ENCODE results near the gene UNC80.

The UNC80 gene

GRCh38 chr2:209821806-209822205 is 50.2 kb downstream of the UNC80 start:
- peaks cover 7% of the 10 kb centered on the region for H3K9me3 ChIP-seq (ENCODE audit: low read length)
- H3K4me1 ChIP-seq (ENCODE audit: insufficient read depth, low read length) = peaks cover 4% of the 10 kb centered on the region
- peaks cover 15% of the 10 kb centered on the region for H3K36me3 ChIP-seq (ENCODE audit: insufficient read depth, low read length)
- no peaks in the 10 kb centered on the region for H3K27me3 ChIP-seq (ENCODE audit: insufficient read depth, low read length)
- no peak overlapping the region for H3K4me3 ChIP-seq (ENCODE audit: low read length)
- H2AFZ ChIP-seq (ENCODE audit: low read depth, low read length) = no peak overlapping the region

- H3K36me3 ChIP-seq (ENCODE audit: insufficient read depth, low read length) = peaks cover 12% of the 10 kb centered on the region
- H3K4me3 ChIP-seq (ENCODE audit: low read length) = no peak overlapping the region
- no peaks in the 10 kb centered on the region for H3K27me3 ChIP-seq (ENCODE audit: insufficient read depth, low read length)
- H3K9me3 ChIP-seq (ENCODE audit: low read length) = peaks cover 7% of the 10 kb centered on the region
- no peak overlapping the region for H2AFZ ChIP-seq (ENCODE audit: low read depth, low read length)
- no peaks in the 10 kb centered on the region for H3K4me1 ChIP-seq (ENCODE audit: insufficient read depth, low read length)
Observed at GRCh38 chr2:209823484-209823883, 51.9 kb downstream of the UNC80 start.

GRCh38 chr2:209824391-209824790 is 52.8 kb downstream of the UNC80 start:
- no peak overlapping the region for H2AFZ ChIP-seq (ENCODE audit: low read depth, low read length)
- no peaks in the 10 kb centered on the region for H3K27me3 ChIP-seq (ENCODE audit: insufficient read depth, low read length)
- H3K36me3 ChIP-seq (ENCODE audit: insufficient read depth, low read length) = peaks cover 9% of the 10 kb centered on the region
- H3K4me1 ChIP-seq (ENCODE audit: insufficient read depth, low read length) = no peaks in the 10 kb centered on the region
- H3K4me3 ChIP-seq (ENCODE audit: low read length) = no peak overlapping the region
- peaks cover 7% of the 10 kb centered on the region for H3K9me3 ChIP-seq (ENCODE audit: low read length)

- Histone ChIP-seq H3K36me3 (ENCODE audit: insufficient read depth, low read length) (peaks cover 9% of the 10 kb centered on the region), H3K4me1 (ENCODE audit: insufficient read depth, low read length) (no peaks in the 10 kb centered on the region), H3K9me3 (ENCODE audit: low read length) (no peaks in the 10 kb centered on the region), H3K27me3 (ENCODE audit: insufficient read depth, low read length) (no peaks in the 10 kb centered on the region), H3K4me3 (ENCODE audit: low read length) (no peak overlapping the region), H2AFZ (ENCODE audit: low read depth, low read length) (no peak overlapping the region)
Observed at GRCh38 chr2:209830722-209831465, 59.3 kb downstream of the UNC80 start.

- Histone ChIP-seq H3K4me1 (ENCODE audit: insufficient read depth, low read length) (no peaks in the 10 kb centered on the region), H2AFZ (ENCODE audit: low read depth, low read length) (no peak overlapping the region), H3K36me3 (ENCODE audit: insufficient read depth, low read length) (peaks cover 12% of the 10 kb centered on the region), H3K4me3 (ENCODE audit: low read length) (no peak overlapping the region), H3K27me3 (ENCODE audit: insufficient read depth, low read length) (no peaks in the 10 kb centered on the region), H3K9me3 (ENCODE audit: low read length) (peaks cover 1% of the 10 kb centered on the region)
Observed at GRCh38 chr2:209834767-209835166, 63.1 kb downstream of the UNC80 start.

- Histone ChIP-seq H3K4me3 (ENCODE audit: low read length) (no peak overlapping the region), H3K27me3 (ENCODE audit: insufficient read depth, low read length) (no peaks in the 10 kb centered on the region), H3K4me1 (ENCODE audit: insufficient read depth, low read length) (no peaks in the 10 kb centered on the region), H3K36me3 (ENCODE audit: insufficient read depth, low read length) (peaks cover 22% of the 10 kb centered on the region), H2AFZ (ENCODE audit: low read depth, low read length) (no peak overlapping the region), H3K9me3 (ENCODE audit: low read length) (peaks cover 1% of the 10 kb centered on the region)
Observed at GRCh38 chr2:209840434-209840833, 68.8 kb downstream of the UNC80 start.

GRCh38 chr2:209845666-209846065 is 74.0 kb downstream of the UNC80 start:
- H3K4me3 ChIP-seq (ENCODE audit: low read length) = no peak overlapping the region
- no peak overlapping the region for H2AFZ ChIP-seq (ENCODE audit: low read depth, low read length)
- H3K36me3 ChIP-seq (ENCODE audit: insufficient read depth, low read length) = peaks cover 14% of the 10 kb centered on the region
- no peaks in the 10 kb centered on the region for H3K4me1 ChIP-seq (ENCODE audit: insufficient read depth, low read length)
- H3K27me3 ChIP-seq (ENCODE audit: insufficient read depth, low read length) = no peaks in the 10 kb centered on the region
- no peaks in the 10 kb centered on the region for H3K9me3 ChIP-seq (ENCODE audit: low read length)

- Histone ChIP-seq H3K36me3 (ENCODE audit: insufficient read depth, low read length) (no peaks in the 10 kb centered on the region), H3K9me3 (ENCODE audit: low read length) (peaks cover 7% of the 10 kb centered on the region), H2AFZ (ENCODE audit: low read depth, low read length) (no peak overlapping the region), H3K27me3 (ENCODE audit: insufficient read depth, low read length) (no peaks in the 10 kb centered on the region), H3K4me3 (ENCODE audit: low read length) (no peak overlapping the region), H3K4me1 (ENCODE audit: insufficient read depth, low read length) (no peaks in the 10 kb centered on the region)
Observed at GRCh38 chr2:209864716-209865295, 93.2 kb downstream of the UNC80 start.

- H3K4me3 ChIP-seq (ENCODE audit: low read length) = no peak overlapping the region
- H3K9me3 ChIP-seq (ENCODE audit: low read length) = peaks cover 7% of the 10 kb centered on the region
- H3K4me1 ChIP-seq (ENCODE audit: insufficient read depth, low read length) = peaks cover 21% of the 10 kb centered on the region
Observed at GRCh38 chr2:209868271-209868994, 96.8 kb downstream of the UNC80 start.

GRCh38 chr2:209870067-209870466 is 98.4 kb downstream of the UNC80 start:
- H3K27me3 ChIP-seq (ENCODE audit: insufficient read depth, low read length) = no peaks in the 10 kb centered on the region
- peaks cover 4% of the 10 kb centered on the region for H3K9me3 ChIP-seq (ENCODE audit: low read length)
- no peak overlapping the region for H3K4me3 ChIP-seq (ENCODE audit: low read length)
- H3K36me3 ChIP-seq (ENCODE audit: insufficient read depth, low read length) = no peaks in the 10 kb centered on the region
- H3K4me1 ChIP-seq (ENCODE audit: insufficient read depth, low read length) = peaks cover 25% of the 10 kb centered on the region
- H2AFZ ChIP-seq (ENCODE audit: low read depth, low read length) = no peak overlapping the region

More at GRCh38 chr2:209868271-209868994, 96.8 kb downstream of the UNC80 start:
- Histone ChIP-seq H3K36me3 (ENCODE audit: insufficient read depth, low read length) (no peaks in the 10 kb centered on the region), H2AFZ (ENCODE audit: low read depth, low read length) (no peak overlapping the region), H3K27me3 (ENCODE audit: insufficient read depth, low read length) (no peaks in the 10 kb centered on the region)

- Histone ChIP-seq H2AFZ (ENCODE audit: low read depth, low read length) (peak overlapping the region; percentile 66), H3K4me1 (ENCODE audit: insufficient read depth, low read length) (peaks cover 33% of the 10 kb centered on the region), H3K4me3 (ENCODE audit: low read length) (peak overlapping the region; percentile 38), H3K27me3 (ENCODE audit: insufficient read depth, low read length) (no peaks in the 10 kb centered on the region), H3K36me3 (ENCODE audit: insufficient read depth, low read length) (no peaks in the 10 kb centered on the region), H3K9me3 (ENCODE audit: low read length) (peaks cover 4% of the 10 kb centered on the region)
Observed at GRCh38 chr2:209872675-209873074, 101.0 kb downstream of the UNC80 start.

GRCh38 chr2:209875270-209875669 is 103.6 kb downstream of the UNC80 start:
- H3K27me3 ChIP-seq (ENCODE audit: insufficient read depth, low read length) = no peaks in the 10 kb centered on the region
- H3K4me3 ChIP-seq (ENCODE audit: low read length) = no peak overlapping the region
- H3K4me1 ChIP-seq (ENCODE audit: insufficient read depth, low read length) = peaks cover 29% of the 10 kb centered on the region
- no peaks in the 10 kb centered on the region for H3K36me3 ChIP-seq (ENCODE audit: insufficient read depth, low read length)
- H3K9me3 ChIP-seq (ENCODE audit: low read length) = no peaks in the 10 kb centered on the region
- H2AFZ ChIP-seq (ENCODE audit: low read depth, low read length) = no peak overlapping the region

- H3K9me3 ChIP-seq (ENCODE audit: low read length) = no peaks in the 10 kb centered on the region
Observed at GRCh38 chr2:209876211-209876610, 104.6 kb downstream of the UNC80 start.

More at GRCh38 chr2:209876211-209876610, 104.6 kb downstream of the UNC80 start:
- no peak overlapping the region for H2AFZ ChIP-seq (ENCODE audit: low read depth, low read length)
- no peaks in the 10 kb centered on the region for H3K27me3 ChIP-seq (ENCODE audit: insufficient read depth, low read length)
- H3K36me3 ChIP-seq (ENCODE audit: insufficient read depth, low read length) = peaks cover 3% of the 10 kb centered on the region
- H3K4me3 ChIP-seq (ENCODE audit: low read length) = no peak overlapping the region
- H3K4me1 ChIP-seq (ENCODE audit: insufficient read depth, low read length) = peaks cover 27% of the 10 kb centered on the region

Measured in neuron (in vitro differentiated cells).